Right lobe of liver (tissue), 6 donors: ENCODE data around the gene ANXA10. TPM values are rescaled to one million over a fixed set of nuclear protein-coding genes. Genes with fewer than 3 reads are reported as not detected.
"Not testable (repeated sequence)": the region's sequence is repeated elsewhere in the genome, so short reads cannot be mapped to it uniquely, and the experiment has no call there.

Experiments used
- ATAC-seq, 4 donors: fragments of 200-7000 bp; cut with Tn5 transposase; one replicate each; pipeline ENCODE4 v1.9.1; 2020; ENCODE audit warnings: mild to moderate bottlenecking in 4 of 4, moderate library complexity in 4 of 4
- DNase-seq, 3 donors: peaks; one replicate each; pipeline ENCODE4 v3.0.0-alpha.2; 2020
- H3K27ac ChIP-seq, 3 donors: fragments of 200-600 bp; one replicate each; pipeline ENCODE4 v1.8.0; 2022
- H3K27me3 ChIP-seq, 2 donors: fragments of 200-600 bp; one replicate each; pipeline ENCODE4 v1.8.0; 2022
- H3K36me3 ChIP-seq, 4 donors: fragments of 200-600 bp; sonication (generic) in 1 of 4; one replicate each; pipeline versions ENCODE4 v1.5.1 to v1.8.0; 2017 to 2022; ENCODE audit warnings: control low read depth in 1 of 4
- H3K4me1 ChIP-seq, 4 donors: fragments of 200-600 bp; sonication (generic) in 1 of 4; one replicate each; pipeline versions ENCODE4 v1.5.1 to v1.8.0; 2017 to 2022; ENCODE audit warnings: control low read depth in 1 of 4
- H3K4me3 ChIP-seq, 3 donors: fragments of 200-600 bp; one replicate each; pipeline ENCODE4 v1.8.0; 2022
- H3K9me3 ChIP-seq, 4 donors: fragments of 200-600 bp; sonication (generic) in 1 of 4; one replicate each; pipeline versions ENCODE4 v1.5.1 to v1.8.0; 2017 to 2022; ENCODE audit warnings: control low read depth in 1 of 4
- POLR2A ChIP-seq: fragments of 450-650 bp; IDR thresholded peaks from one replicate; pipeline ENCODE4 v1.6.1; 2017; ENCODE audit warnings: antibody characterized with exemption, mild to moderate bottlenecking
- WGBS: methylation state at CpG from one replicate; pipeline ENCODE4 v1.1.6; 2018; ENCODE audit warnings: low coverage, low lambda C conversion rate; ENCODE audit not compliant: insufficient coverage; ENCODE audit errors: missing lambda C conversion rate; 5-methylcytosine and 5-hydroxymethylcytosine counted together
- intact Hi-C, 2 donors: fragments of 100-400 bp; cut with DNase I; formaldehyde crosslinking; loops; one replicate each; pipeline versions ENCODE4 v1.11.2 to v1.14.1; 2022
- total RNA-seq, 6 experiments: library from RNA; depleted of rRNA in 2 of 6; stranded (reverse); fragments of >200 nt in 2 of 6; fragmentation: NEBNext Ultra II Directional in 3 of 6; extraction: Animal tissue kit (Norgen Biotek cat#: 25700) in 3 of 6; gene quantifications; one replicate each; pipeline versions ENCODE4 v1.1.0 to v1.2.4, GENCODE V29; 2016 to 2023
- TF ChIP-seq, protein P1 (sequence below), 4 donors: fragments of 200-600 bp in 3 of 4; fragments of 450-650 bp in 1 of 4; IDR thresholded peaks; one replicate each; pipeline versions ENCODE4 v1.5.1 to v1.8.0; 2016 to 2022; ENCODE audit warnings: antibody characterized with exemption in 4 of 4, mild to moderate bottlenecking in 2 of 4
- donor health status: DM: no; HTN: yes; CAD: no.
- donor health status: DM: no; HTN: no; CAD: no.
- donor health status: DM: no; HTN: no; CAD: no.
- donor health status: DM: no; HTN: yes; CAD: no.
- donor health status: DM: no; HTN: yes; CAD: no.

ANXA10 gene
- total RNA-seq, 6 experiments from 2014 or later, result 31.4 to 46.6 (median 41.5) TPM

- 37% methylated on average over 6 of the region's 6 CpGs for WGBS
- ATAC-seq, result no peak
- no peaks in the 10 kb centered on the region for H3K36me3 ChIP-seq
- no peak overlapping the region for H3K4me3 ChIP-seq
- H3K4me1 ChIP-seq, result no peaks in the 10 kb centered on the region
- intact Hi-C loops, result no loop called here
- TF ChIP-seq POLR2A, result no peak
- TF ChIP-seq, protein P1, sequence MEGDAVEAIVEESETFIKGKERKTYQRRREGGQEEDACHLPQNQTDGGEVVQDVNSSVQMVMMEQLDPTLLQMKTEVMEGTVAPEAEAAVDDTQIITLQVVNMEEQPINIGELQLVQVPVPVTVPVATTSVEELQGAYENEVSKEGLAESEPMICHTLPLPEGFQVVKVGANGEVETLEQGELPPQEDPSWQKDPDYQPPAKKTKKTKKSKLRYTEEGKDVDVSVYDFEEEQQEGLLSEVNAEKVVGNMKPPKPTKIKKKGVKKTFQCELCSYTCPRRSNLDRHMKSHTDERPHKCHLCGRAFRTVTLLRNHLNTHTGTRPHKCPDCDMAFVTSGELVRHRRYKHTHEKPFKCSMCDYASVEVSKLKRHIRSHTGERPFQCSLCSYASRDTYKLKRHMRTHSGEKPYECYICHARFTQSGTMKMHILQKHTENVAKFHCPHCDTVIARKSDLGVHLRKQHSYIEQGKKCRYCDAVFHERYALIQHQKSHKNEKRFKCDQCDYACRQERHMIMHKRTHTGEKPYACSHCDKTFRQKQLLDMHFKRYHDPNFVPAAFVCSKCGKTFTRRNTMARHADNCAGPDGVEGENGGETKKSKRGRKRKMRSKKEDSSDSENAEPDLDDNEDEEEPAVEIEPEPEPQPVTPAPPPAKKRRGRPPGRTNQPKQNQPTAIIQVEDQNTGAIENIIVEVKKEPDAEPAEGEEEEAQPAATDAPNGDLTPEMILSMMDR (IDR thresholded peaks at IDR 0.05), result no peak
- H3K9me3 ChIP-seq, result no peaks in the 10 kb centered on the region
- H3K27ac ChIP-seq, result no peak overlapping the region
- no peak for DNase-seq
- H3K27me3 ChIP-seq, result no peaks in the 10 kb centered on the region
Measured at GRCh38 chr4:168129046-168129772, 36.9 kb downstream of the ANXA10 start.

DNA sequence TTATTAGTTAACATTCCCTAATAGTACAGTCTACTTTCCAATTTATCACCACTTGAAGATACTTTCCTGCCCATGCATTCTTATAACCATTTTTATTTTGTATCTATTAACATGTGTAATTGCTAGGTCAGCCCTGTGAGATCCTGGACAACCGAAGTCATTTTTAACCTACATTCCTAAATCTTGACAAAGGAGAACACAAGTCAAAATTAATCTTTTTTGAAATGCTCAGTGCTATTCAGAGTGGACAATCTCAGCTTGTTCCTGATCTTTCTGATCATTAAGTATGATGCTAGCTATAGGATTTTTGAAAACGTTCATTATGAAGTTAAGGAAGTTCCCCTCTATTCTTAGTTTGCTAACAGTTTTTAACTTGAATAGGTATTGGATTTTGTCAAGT is 37.5 kb downstream of the ANXA10 start:
- intact Hi-C loops, result no loop called here
- no peaks in the 10 kb centered on the region for H3K27me3 ChIP-seq
- H3K27ac ChIP-seq, result no peak overlapping the region
- no peaks in the 10 kb centered on the region for H3K9me3 ChIP-seq
- 49% methylated on average over 2 of the region's 2 CpGs for WGBS
- no peak overlapping the region for H3K4me3 ChIP-seq
- H3K36me3 ChIP-seq, result no peaks in the 10 kb centered on the region
- TF ChIP-seq, protein P1 (IDR thresholded peaks at IDR 0.05), result no peak
- no peak for TF ChIP-seq POLR2A
- no peak for ATAC-seq
- H3K4me1 ChIP-seq, result no peaks in the 10 kb centered on the region
- no peak for DNase-seq

- Histone ChIP-seq H3K27ac (no peak overlapping the region), H3K4me3 (no peak overlapping the region), H3K27me3 (no peaks in the 10 kb centered on the region), H3K36me3 (no peaks in the 10 kb centered on the region), H3K4me1 (no peaks in the 10 kb centered on the region), H3K9me3 (no peaks in the 10 kb centered on the region)
- no peak for TF ChIP-seq POLR2A
- TF ChIP-seq, protein P1 (IDR thresholded peaks at IDR 0.05), result no peak
- ATAC-seq (no peak), DNase-seq (no peak)
- intact Hi-C loops, result no loop called here
Measured at GRCh38 chr4:168131196-168131595, 38.9 kb downstream of the ANXA10 start.

GRCh38 chr4:168134651-168135050 is 42.3 kb downstream of the ANXA10 start:
- intact Hi-C loops, result no loop called here
- no peak overlapping the region for H3K27ac ChIP-seq
- TF ChIP-seq, protein P1 (IDR thresholded peaks at IDR 0.05), result no peak
- no peak for TF ChIP-seq POLR2A

GRCh38 chr4:168135860-168136259 is 43.5 kb downstream of the ANXA10 start:
- H3K4me1 ChIP-seq, intact Hi-C loops, H3K36me3 ChIP-seq, H3K27me3 ChIP-seq, H3K9me3 ChIP-seq, H3K4me3 ChIP-seq, DNase-seq, ATAC-seq, H3K27ac ChIP-seq: not testable (repeated sequence)
- whole genome bisulfite sequencing, result 80% methylated on average over 1 of the region's 1 CpG

More at GRCh38 chr4:168134651-168135050, 42.3 kb downstream of the ANXA10 start:
- no peaks in the 10 kb centered on the region for H3K36me3 ChIP-seq
- H3K4me1 ChIP-seq, result no peaks in the 10 kb centered on the region
- H3K27me3 ChIP-seq, result no peaks in the 10 kb centered on the region
- no peak overlapping the region for H3K4me3 ChIP-seq
- no peak for DNase-seq
- no peak for ATAC-seq
- H3K9me3 ChIP-seq, result no peaks in the 10 kb centered on the region

GRCh38 chr4:168137695-168138094 is 45.4 kb downstream of the ANXA10 start:
- intact Hi-C loops, H3K27me3 ChIP-seq: not testable (repeated sequence)
- WGBS, result 60% methylated on average over 2 of the region's 2 CpGs

More at GRCh38 chr4:168137695-168138094, 45.4 kb downstream of the ANXA10 start:
- DNase-seq, ATAC-seq, H3K27ac ChIP-seq, H3K9me3 ChIP-seq, H3K36me3 ChIP-seq, H3K4me3 ChIP-seq, H3K4me1 ChIP-seq: not testable (repeated sequence)
